Gastroesophageal sphincter (tissue), 4 donors: ENCODE data around the gene IQGAP2. TPM values are rescaled to one million over a fixed set of nuclear protein-coding genes. Genes with fewer than 3 reads are reported as not detected.

Experiments used
- ATAC-seq: fragments of 150-250 bp; one replicate; pipeline ENCODE4 v1.9.1; 2016; ENCODE audit warnings: mild to moderate bottlenecking, moderate library complexity
- H3K27ac ChIP-seq, 4 donors: fragments of 200-600 bp; sonication (generic) in 3 of 4; 1 replicate in 3 of 4; 2 replicates in 1 of 4; pipeline ENCODE4 v1.5.1; 2016 to 2019
- H3K27me3 ChIP-seq: fragments of 200-600 bp; sonication (generic); one replicate; pipeline ENCODE4 v1.5.1; 2019
- H3K36me3 ChIP-seq, 2 donors: fragments of 200-600 bp; sonication (generic); one replicate each; pipeline ENCODE4 v1.5.1; 2019; ENCODE audit warnings: control low read depth in 1 of 2
- H3K4me1 ChIP-seq, 3 donors: fragments of 200-600 bp; sonication (generic); 1 replicate in 2 of 3; 2 replicates in 1 of 3; pipeline ENCODE4 v1.5.1; 2016 to 2019; ENCODE audit warnings: control low read depth in 2 of 3
- H3K4me3 ChIP-seq, 2 donors: fragments of 200-600 bp; sonication (generic); one replicate each; pipeline ENCODE4 v1.5.1; 2019; ENCODE audit warnings: mild to moderate bottlenecking in 1 of 2, moderate library complexity in 1 of 2
- H3K9me3 ChIP-seq, 3 donors: fragments of 200-600 bp; sonication (generic); one replicate each; pipeline ENCODE4 v1.5.1; 2017 to 2019; ENCODE audit warnings: control low read depth in 2 of 3
- EP300 ChIP-seq: sonication (generic); formaldehyde crosslinking; IDR thresholded peaks from one replicate; pipeline ENCODE4 v1.6.1; 2017; ENCODE audit warnings: antibody characterized with exemption, mild to moderate bottlenecking
- POLR2A ChIP-seq, 2 donors: fragments of 450-650 bp; IDR thresholded peaks; one replicate each; pipeline ENCODE4 v1.6.1; 2017; ENCODE audit warnings: antibody characterized with exemption in 2 of 2, mild to moderate bottlenecking in 2 of 2, moderate library complexity in 1 of 2
- POLR2AphosphoS5 ChIP-seq: sonication (generic); formaldehyde crosslinking; IDR thresholded peaks from one replicate; pipeline ENCODE4 v1.6.1; 2017; ENCODE audit warnings: antibody characterized with exemption
- WGBS, 2 donors: methylation state at CpG; one replicate each; pipeline ENCODE4 v1.1.5; 2018; ENCODE audit warnings: low coverage in 1 of 2; 5-methylcytosine and 5-hydroxymethylcytosine counted together
- total RNA-seq, 4 donors: library from RNA; depleted of rRNA; stranded (reverse); fragments of >200 nt; gene quantifications; one replicate each; pipeline ENCODE4 v1.1.0, GENCODE V29; 2016
- TF ChIP-seq, protein P1 (sequence below), 4 experiments: fragments of 200-600 bp in 2 of 4; fragments of 450-650 bp in 2 of 4; sonication (generic) in 1 of 4; IDR thresholded peaks; one replicate each; pipeline ENCODE4 v1.5.1; 2017 to 2019; ENCODE audit warnings: antibody characterized with exemption in 4 of 4, mild to moderate bottlenecking in 2 of 4, moderate library complexity in 2 of 4

The IQGAP2 gene
- total RNA-seq, 4 donors from 2014 or later: 15.7 to 34.4 (median 25.8) TPM

DNA sequence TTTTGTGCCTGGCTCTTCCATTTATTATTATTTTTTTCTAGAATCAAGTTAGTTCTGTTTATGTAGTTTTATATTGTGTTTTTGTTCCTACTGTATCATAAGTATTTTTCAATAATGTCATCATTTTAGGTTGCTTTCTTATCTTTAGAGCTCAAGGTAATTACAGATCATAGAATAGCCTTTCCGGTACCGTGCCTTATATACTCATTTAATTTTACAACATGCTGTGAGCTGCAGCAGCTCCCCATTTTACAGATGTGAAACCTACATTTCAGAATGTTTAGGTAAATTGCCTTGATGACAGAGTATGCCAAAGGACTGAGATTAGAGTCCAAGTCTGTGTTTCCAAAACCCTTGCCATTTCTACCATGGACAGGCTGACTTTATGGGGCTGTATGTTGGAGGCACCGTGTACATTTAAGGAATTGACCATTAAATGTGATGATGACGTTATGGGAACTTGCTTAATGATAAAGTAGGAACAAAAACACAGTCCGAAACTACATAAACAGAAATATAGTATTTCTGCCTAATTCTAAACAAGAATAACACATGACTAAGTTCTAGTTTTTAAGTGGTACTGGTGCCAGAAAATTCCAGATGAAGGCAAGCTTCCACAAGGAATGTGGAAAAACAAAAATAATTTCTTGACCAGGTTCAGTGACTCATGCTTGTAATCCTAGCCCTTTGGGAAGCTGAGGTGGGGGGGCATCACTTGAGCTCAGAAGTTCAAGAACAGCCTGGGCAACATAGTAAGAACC, 97.7 kb downstream of the IQGAP2 start:
- 55 to 60% methylated on average over 4 to 5 of the region's 5 CpGs for WGBS, 2 donors
- ATAC-seq: no peak
- no peak overlapping the region for H3K27ac ChIP-seq
- no peaks in the 10 kb centered on the region for H3K4me1 ChIP-seq
- H3K9me3 ChIP-seq: no peaks in the 10 kb centered on the region
- H3K27me3 ChIP-seq: no peaks in the 10 kb centered on the region
- H3K4me3 ChIP-seq: no peak overlapping the region
- no peaks in the 10 kb centered on the region for H3K36me3 ChIP-seq
- TF ChIP-seq, protein P1, sequence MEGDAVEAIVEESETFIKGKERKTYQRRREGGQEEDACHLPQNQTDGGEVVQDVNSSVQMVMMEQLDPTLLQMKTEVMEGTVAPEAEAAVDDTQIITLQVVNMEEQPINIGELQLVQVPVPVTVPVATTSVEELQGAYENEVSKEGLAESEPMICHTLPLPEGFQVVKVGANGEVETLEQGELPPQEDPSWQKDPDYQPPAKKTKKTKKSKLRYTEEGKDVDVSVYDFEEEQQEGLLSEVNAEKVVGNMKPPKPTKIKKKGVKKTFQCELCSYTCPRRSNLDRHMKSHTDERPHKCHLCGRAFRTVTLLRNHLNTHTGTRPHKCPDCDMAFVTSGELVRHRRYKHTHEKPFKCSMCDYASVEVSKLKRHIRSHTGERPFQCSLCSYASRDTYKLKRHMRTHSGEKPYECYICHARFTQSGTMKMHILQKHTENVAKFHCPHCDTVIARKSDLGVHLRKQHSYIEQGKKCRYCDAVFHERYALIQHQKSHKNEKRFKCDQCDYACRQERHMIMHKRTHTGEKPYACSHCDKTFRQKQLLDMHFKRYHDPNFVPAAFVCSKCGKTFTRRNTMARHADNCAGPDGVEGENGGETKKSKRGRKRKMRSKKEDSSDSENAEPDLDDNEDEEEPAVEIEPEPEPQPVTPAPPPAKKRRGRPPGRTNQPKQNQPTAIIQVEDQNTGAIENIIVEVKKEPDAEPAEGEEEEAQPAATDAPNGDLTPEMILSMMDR (IDR thresholded peaks at IDR 0.05): no peak
- no peak for TF ChIP-seq EP300
- TF ChIP-seq POLR2AphosphoS5: no peak
- TF ChIP-seq POLR2A (IDR thresholded peaks at IDR 0.05): no peak

DNA sequence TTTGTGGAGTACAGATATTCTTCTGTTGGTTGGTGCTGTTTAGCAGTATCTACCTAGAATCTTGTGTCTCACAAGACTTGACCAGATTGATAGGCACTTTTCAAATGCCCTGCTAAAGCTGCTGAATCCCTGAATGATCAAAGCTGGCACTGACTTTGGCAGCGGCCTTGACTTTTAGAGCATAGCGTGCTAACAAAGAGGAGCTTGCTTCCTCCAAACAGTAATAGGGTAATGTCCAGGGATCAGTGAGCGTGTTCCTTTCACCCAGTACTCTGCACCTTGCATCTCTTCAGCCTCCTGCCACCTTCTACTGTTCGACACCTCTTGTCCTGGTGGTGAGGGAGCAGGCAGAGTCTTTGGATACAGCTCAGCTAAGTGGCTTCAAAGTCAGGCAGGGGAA, 100.8 kb downstream of the IQGAP2 start:
- 86 to 100% methylated on average over 4 of the region's 4 CpGs for WGBS, 2 donors
- Histone ChIP-seq H3K27ac (no peak overlapping the region), H3K36me3 (no peaks in the 10 kb centered on the region), H3K4me3 (no peak overlapping the region), H3K4me1 (no peaks in the 10 kb centered on the region), H3K27me3 (no peaks in the 10 kb centered on the region), H3K9me3 (no peaks in the 10 kb centered on the region)
- no peak for TF ChIP-seq POLR2A (IDR thresholded peaks at IDR 0.05)
- TF ChIP-seq, protein P1 (IDR thresholded peaks at IDR 0.05): no peak
- TF ChIP-seq POLR2AphosphoS5: no peak
- TF ChIP-seq EP300: no peak
- no peak for ATAC-seq

GRCh38 chr5:76504901-76505564, 101.9 kb downstream of the IQGAP2 start:
- Histone ChIP-seq H3K9me3 (no peaks in the 10 kb centered on the region), H3K4me1 (no peaks in the 10 kb centered on the region), H3K27ac (no peak overlapping the region), H3K4me3 (no peak overlapping the region), H3K27me3 (no peaks in the 10 kb centered on the region), H3K36me3 (no peaks in the 10 kb centered on the region)
- ATAC-seq: no peak
- 81 to 100% methylated on average over 1 to 4 of the region's 4 CpGs for WGBS, 2 donors
- TF ChIP-seq POLR2AphosphoS5: no peak
- TF ChIP-seq, protein P1 (IDR thresholded peaks at IDR 0.05): no peak
- no peak for TF ChIP-seq POLR2A (IDR thresholded peaks at IDR 0.05)
- TF ChIP-seq EP300: no peak

- WGBS, 2 donors: 5 to 21% methylated on average over 1 of the region's 1 CpG
- no peak for ATAC-seq
- TF ChIP-seq POLR2AphosphoS5 (no peak), EP300 (no peak), POLR2A (IDR thresholded peaks at IDR 0.05) (no peak)
- TF ChIP-seq, protein P1 (IDR thresholded peaks at IDR 0.05): no peak
Measured at GRCh38 chr5:76513476-76513875, 110.4 kb downstream of the IQGAP2 start.

DNA sequence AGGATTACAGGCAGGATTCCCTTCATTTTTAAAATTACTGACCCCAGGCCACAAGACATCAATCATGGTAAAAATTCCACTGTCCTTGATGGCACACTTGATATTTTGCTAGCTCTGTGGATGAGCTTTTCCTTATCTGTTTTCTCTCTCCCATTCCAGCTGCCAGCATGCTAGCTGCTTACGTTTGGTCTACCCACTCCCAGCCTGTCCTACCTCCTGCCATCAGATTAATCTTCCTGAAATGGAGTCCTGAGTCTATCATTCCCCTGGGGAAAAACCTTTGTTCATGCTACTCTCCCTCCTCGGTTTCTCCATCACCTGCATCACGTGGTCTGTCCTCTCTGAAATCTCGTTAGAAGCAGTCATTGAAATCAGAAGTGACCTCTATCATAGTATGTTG, 111.2 kb downstream of the IQGAP2 start:
- Histone ChIP-seq H3K27me3 (no peaks in the 10 kb centered on the region), H3K36me3 (no peaks in the 10 kb centered on the region), H3K27ac (no peak overlapping the region), H3K9me3 (no peaks in the 10 kb centered on the region), H3K4me3 (no peak overlapping the region), H3K4me1 (no peaks in the 10 kb centered on the region)
- WGBS, 2 donors: 44 to 74% methylated on average over 4 of the region's 4 CpGs
- ATAC-seq: no peak
- TF ChIP-seq POLR2AphosphoS5 (no peak), EP300 (no peak), POLR2A (IDR thresholded peaks at IDR 0.05) (no peak)
- TF ChIP-seq, protein P1 (IDR thresholded peaks at IDR 0.05): no peak

More at GRCh38 chr5:76513476-76513875, 110.4 kb downstream of the IQGAP2 start:
- H3K36me3 ChIP-seq: no peaks in the 10 kb centered on the region
- no peaks in the 10 kb centered on the region for H3K4me1 ChIP-seq
- H3K27ac ChIP-seq: no peak overlapping the region
- H3K4me3 ChIP-seq: no peak overlapping the region
- H3K27me3 ChIP-seq: no peaks in the 10 kb centered on the region
- H3K9me3 ChIP-seq: no peaks in the 10 kb centered on the region
